Kidney glomerular epithelial cell (primary cell): Measurements from ENCODE around the gene GFAP.
"Not testable (repeated sequence)": the region's sequence is repeated elsewhere in the genome, so short reads cannot be mapped to it uniquely, and the experiment has no call there.

ENCODE experiments used
- DNase-seq: peaks from one replicate; lab custom pipeline; 2025; lab: John Stamatoyannopoulos, UW

Gene GFAP

DNA sequence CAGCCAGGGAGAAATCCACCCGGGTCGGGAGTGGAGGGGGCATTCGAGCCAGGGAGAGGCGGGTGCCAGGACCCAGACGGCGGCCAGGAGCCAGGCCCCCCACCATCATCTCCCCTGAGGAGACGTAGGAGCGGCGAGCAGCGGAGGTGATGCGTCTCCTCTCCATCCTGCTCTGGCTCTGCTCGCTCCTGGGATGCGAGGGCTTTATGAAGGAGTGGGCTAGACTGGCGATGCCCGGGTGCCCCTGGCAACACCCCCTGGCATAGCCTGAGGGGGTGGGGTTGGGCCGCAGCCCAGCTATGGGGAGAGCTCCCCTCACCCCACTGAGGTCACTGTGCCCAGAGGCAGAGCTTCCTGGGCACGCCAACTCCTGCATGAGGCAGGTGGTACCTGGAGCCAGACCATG lies at the start of gene GFAP:
Gene GFAP, minus strand, starts transcription at position 180 of the 406 bp plus-strand sequence. Its CDS starts 14 bp downstream, at position 166.
- no peak for DNase-seq

DNA sequence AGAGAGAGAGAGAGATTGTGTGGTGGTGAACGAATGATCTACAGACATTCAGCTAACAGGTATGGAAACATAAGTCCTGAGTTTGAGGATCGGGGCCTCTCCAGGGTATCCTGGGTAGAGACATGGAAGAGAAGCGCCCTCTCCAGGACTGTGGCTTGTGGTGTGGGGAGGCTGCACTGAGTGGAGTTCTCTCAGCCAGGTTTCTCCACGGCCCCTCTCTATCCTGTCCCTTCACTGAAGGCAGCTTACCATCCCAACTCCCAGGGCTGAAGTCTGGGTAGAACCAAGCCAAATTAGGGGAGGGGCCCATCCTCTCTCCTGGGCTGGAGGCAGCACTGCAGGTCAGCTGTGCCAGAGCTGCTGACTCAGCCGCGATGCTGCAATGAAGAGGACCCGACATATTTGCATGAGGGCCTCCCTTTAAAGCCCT lies 46.6 kb upstream of the GFAP start:
- no peak for DNase-seq

DNA sequence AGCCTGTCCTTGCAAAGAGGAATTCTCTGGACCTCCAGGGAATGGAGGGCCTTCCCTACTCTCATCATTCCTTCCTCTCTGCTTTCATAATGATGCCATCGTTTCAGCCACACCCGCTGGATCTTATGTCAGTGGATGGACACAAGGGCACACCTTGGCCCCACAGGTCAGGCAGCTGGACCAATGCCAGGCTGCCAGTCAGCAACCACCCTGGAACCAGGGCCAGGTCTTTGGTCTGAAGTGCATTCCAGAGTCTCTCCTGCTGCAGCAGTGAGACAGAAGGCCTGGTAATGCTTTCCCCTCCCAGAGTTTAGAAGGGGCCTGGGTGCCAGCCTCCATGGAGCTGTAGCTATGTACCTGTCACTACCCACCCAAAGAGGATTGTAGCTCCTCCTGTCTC lies 45.4 kb upstream of the GFAP start:
- peak; percentile 21 for DNase-seq

DNA sequence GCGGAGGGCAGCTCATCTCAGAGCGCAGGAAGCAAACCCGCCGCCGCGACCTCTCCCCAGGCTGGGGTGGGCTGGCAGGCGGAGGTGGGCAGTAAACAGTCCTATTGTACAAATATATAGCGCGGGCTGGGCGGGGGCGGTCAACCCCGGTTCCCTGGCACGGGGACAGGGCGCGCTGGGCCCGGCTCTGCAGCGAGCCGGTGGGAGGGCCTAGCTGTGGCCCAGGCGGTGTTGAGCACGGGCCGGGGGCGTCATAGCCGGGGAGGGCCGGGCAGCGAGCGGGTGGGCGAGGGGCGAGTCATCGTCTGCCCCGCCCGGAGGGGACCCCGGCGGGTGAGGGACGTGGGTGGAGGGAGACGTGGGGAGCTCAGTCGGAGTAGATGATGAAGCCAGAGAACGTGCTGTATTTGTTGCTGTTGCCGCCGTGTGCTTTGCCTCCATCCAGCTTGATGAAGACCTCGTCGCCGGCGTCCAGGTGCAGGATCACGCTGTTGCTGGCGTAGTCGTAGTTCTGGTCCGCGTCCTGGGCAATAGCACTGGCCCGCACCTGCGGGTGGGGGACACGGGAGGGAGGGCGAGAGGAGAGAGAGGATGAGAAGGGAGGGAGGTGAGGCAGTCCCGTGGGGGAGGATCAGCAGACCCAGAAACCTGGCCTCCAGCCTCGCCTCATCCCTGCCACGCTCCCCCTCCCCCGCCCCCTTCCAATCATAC lies 44.7 kb upstream of the GFAP start:
- no peak for DNase-seq

DNA sequence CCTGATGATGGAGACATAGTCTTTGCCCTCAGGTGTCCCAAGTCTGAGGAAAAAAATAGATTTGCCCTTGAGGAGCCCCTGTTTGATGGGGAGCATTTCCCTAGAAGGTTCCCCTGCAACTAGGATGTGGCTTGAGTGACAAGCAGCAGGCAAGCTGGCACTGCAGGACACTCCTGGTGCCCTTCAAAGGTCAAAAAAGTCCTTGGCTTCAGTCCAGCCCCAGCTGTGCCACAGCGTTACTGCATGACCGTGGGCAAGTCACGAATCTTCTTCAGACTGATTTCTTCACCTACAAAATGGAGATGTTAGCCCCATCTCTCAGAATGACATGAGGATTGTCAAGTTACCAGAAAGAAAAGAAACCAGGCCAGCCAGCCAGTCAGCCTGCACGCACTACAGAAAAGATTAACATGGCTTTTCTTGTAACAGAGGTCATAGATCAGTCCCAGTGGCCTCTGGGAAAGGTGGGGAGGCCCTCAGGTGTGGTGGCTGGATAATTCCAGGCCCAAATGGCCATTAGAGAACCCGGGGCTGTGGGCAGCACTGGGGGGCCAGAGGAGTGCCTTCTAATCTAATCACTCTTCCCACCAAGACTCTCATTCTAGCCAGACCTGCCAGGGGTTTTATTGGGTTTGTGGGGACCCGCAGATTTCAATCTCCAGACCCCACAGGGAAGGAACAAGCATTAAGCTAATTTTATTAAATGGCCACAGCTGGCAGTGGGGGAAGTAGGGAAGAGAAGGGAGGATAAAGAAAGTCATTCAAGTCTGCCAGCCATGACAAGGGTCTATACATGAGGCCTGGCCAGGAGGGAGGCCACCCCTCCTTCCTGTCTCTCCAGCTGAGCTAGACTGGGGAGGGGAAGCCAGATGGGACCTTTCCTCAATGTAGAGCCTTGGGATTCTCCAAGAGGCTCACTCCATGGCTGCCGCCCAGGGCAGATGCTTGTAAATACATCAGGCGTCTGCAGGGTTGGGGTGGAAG lies 42.0 kb upstream of the GFAP start:
- DNase-seq, result no peak

DNA sequence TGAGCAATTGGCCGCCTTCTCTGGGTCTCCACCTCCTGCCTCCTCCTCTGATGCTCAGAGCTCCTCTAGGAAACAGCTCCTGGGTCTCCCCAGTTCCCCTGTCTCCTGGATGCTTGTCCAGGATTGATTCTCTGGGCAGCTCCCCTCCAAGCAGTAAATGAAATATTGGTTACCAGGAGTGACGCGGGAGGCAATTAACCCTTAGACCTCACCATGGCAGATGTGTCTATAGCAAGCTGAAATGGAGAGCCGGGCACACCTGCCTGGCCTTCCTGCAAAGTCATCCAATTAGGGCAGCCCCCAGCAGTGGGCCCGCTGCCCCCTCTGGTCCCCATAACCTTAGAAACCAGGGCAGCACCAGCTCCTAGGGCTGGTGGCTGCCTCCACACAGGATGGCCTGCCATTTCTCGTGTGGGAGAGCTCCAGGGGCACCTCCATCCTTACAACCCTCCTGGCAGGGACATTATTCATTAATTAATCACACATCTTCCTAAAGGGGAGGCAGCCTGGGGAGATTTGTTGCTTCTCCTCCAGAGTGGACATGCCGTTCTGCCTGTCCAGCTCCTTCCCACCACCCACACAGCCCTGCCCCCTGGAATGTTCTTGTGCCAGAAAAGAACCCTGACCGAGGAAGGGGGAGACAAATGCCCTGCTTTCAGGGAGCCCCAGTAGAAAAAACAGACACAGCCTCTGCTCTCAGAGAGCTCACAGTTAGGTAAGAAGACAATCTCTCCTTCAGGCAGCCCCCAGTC lies 40.5 kb upstream of the GFAP start:
- peak; percentile 23 for DNase-seq

DNA sequence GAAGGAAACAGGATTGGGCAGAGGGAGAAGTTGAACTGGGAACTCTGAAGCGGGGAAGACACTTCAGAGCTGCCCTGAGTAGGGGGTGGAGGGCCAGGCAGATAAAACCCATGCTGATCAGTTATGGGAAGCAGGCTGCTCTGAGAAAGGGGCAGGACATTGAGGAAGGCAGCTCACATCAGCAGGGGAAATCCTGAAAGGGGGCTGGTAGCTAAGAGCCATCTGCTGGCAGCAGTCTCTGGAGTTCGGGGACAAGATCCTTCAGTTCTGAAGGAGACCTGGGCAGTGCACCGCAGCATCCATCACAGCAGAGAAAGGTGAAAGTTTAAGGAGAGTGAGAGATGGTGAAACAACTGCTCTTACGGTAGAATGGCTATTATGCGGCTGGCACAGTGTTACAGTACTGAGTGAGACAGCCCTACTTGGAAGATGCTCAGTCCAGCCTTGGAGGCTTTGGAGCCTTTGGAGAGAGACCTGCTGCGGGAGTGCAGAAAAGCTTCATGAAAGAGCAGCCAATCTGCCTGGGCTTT lies 37.7 kb upstream of the GFAP start:
- DNase-seq, result no peak

DNA sequence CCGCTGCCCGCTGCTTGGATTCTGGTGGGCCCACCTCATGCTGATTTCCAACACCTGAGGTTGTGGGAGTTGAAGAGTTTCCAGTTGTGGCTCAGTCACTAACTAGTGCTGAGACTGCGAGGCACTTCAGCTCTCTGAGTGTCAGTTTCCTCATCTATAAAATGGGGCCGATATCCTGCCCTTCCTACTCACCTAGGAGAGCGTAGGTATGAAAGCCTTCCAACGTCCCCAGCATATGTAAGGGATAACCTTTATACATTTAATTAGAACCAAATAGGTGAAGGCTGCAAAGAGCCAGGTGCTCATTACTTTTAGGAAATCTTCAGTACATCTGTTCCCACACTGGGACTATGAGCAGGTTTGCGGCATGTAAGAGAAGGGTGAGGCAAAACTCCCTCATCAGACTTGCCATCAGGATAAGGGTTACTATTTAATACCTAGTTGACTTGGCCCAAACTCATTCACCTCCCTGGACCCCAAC lies 33.1 kb upstream of the GFAP start:
- no peak for DNase-seq

DNA sequence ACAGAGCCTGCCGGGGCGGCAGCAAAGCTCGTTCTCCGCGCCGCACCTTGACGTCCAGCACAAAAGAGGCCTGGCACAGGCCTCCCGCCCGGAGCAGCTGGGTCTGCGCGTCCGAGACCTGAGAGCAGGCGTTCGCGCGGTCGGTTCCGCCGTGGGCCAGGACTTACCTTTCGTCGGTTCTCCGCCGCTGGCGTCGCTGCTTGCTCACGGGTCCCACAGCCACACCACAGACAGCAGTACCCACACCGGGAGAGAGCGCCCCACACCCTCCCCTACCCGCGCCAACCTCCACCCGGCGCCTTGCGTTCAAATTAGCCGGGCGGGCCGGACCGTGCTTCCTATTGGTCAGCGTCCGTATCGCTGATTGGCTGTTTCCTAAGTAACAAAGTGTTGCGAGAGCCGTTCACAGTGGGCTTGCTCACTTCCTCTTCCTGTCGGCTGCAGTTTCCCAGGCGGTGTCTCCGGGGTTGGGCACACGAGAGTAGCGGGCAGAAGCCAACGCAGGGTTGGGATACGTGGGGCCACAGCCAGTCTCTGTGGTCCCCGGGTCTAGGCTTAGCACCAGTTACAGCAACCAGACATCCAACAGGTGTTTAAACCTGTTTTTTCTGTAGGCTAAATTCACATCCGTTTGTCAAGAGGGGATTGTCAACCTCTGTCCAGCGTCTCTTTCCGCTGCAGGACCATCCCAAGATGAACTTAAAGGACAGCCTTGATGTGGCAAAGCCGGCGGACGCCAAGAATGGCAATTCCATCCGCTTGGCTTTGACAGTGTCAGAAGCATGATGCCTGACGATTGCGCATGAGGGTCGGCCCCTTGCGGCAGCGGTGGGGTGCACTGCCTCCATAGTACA lies 32.4 kb upstream of the GFAP start, which contains the start of gene KIF18B:
Gene KIF18B, minus strand, starts transcription at position 313 of the 854 bp plus-strand sequence. CDS start 11,429 bp downstream, outside the sequence.
- DNase-seq, result peak; percentile 94

DNA sequence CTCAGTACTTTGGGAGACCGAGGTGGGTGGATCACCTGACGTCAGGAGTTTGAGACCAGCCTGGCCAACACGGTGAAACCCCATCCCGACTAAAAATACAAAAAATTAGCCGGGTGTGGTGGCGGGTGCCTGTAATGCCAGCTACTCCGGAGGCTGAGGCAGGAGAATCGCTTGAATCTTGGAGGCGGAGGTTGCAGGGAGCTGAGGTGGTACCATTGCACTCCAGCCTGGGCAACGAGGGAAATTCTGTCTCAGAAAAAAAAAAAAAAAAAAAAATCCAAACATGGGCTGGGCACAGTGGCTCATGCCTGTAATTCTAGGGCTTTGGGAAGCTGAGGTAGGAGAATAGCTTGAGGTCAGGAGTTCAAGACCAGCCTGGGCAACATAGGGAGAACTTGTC lies 30.4 kb upstream of the GFAP start:
- not testable (repeated sequence) for DNase-seq

DNA sequence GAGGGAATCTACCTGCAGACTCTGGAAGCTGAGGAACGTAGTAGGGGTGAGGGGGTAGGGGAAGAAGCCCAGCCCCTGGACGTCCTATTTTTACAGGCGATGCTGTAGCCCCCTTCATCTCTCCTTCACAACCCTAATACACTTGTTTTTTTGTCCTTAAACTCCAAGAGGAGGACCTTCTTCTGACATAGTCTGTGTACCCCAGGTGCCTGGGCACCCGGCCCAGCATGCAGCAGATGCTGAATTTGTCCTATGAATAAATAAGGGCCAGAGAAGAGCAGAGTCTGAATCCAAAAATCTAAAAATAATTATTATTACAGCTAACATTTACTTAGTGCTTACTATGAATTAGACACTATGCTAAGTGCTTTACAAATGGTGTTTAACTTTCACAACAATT lies 27.2 kb upstream of the GFAP start:
- DNase-seq, result no peak

DNA sequence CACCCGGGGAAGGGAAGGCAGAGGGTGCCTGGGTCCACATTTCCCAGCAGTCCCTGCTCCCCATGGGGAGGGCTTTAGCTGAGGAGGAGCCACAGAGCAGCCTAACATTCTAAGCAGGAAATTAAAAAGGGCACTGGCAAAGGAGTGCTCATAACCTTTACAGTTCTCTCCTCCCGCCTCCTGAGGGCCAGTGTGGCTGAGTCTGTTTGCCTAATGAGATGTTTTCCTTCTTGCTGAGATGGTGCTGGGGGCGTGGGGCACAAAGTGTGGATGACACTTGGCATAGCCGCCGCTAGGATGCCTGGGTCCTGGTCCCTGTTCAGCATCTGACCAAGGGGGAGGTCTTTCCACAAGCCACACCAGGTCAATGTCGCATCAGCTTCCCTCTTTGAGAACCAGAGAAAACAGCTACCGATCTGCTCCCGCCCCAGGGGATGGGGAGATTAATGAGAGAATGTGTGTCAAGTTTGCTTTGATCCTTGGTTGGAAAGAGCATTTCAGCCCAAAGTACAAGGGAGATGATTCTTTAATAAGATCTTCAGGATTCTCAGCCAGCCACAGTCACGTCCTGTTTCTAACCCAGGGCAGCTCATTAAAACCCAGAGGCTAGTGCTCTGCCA lies 26.5 kb upstream of the GFAP start:
- DNase-seq, result no peak

DNA sequence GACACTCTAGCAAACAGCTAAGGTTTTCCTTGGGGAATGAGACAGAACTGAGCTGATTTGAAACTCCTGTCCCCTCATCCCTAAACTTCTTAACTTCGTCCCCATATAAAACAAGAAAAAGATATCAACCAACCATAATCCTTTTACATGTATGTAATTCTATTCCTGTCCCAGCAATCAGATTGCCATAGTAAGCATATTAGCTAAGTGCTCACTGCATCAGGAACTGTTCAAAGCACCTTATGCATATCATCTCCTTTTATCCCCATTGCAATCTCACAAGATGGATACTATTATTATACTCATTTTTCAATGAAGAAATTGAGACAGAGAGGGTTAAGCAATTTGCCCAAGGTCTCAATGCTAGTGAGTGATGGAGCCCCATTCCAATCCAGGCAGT lies 25.5 kb upstream of the GFAP start:
- no peak for DNase-seq

DNA sequence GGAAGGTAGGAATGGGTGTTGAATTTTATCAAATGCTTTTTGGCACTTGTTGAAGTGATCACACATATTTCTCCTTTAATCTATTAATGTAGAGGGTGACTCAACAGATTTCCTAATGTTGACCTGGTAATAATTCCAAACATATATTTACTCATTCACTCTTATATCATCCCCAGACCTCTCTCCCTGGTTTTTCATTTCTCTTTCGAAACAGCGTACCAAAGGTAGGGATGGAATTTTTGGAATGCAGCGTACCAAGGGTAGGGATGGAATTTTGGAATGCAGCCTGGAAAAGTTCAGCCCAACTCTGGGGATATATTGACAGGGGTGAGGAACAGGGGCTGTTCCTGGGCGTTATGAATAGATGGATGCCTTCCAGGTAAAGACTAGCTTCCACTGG lies 25.0 kb upstream of the GFAP start:
- peak; percentile 28 for DNase-seq

DNA sequence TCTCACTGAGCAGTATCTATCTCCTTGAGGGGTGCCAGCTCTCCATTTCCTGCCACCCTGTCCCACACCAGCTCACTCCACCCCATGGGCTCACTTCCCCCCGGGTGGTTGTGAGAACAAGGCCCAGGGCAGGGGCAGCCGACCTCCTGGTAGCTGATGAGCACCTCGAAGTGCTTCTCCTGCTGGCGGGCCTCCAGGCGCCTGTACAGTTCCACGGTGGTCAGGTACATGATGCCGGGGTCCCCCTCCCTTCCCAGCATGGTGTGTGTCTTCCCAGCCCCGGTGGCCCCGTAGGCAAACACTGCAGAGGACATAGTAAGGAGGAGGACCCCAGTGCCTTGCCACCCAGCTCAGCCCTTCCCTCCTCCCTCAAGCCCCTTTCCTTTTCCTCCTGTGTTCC lies 19.8 kb upstream of the GFAP start:
- no peak for DNase-seq

DNA sequence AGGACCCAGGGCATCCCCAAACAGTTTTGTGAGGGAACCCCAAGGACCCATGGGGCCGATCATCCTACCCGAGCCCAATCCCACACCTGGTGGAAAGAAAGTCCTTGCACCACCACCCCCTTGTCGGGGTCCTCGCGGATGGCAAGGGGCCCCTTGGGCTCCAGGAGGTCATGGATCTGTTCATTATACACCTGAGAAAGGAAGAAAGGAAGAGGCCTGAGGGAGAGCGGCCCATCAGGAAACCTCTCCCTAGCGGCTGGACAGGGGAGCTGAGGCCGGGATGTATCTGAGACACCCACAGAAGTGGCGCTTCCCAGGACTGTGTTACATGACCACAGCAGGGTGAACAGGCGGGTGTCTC lies 19.4 kb upstream of the GFAP start:
- no peak for DNase-seq

DNA sequence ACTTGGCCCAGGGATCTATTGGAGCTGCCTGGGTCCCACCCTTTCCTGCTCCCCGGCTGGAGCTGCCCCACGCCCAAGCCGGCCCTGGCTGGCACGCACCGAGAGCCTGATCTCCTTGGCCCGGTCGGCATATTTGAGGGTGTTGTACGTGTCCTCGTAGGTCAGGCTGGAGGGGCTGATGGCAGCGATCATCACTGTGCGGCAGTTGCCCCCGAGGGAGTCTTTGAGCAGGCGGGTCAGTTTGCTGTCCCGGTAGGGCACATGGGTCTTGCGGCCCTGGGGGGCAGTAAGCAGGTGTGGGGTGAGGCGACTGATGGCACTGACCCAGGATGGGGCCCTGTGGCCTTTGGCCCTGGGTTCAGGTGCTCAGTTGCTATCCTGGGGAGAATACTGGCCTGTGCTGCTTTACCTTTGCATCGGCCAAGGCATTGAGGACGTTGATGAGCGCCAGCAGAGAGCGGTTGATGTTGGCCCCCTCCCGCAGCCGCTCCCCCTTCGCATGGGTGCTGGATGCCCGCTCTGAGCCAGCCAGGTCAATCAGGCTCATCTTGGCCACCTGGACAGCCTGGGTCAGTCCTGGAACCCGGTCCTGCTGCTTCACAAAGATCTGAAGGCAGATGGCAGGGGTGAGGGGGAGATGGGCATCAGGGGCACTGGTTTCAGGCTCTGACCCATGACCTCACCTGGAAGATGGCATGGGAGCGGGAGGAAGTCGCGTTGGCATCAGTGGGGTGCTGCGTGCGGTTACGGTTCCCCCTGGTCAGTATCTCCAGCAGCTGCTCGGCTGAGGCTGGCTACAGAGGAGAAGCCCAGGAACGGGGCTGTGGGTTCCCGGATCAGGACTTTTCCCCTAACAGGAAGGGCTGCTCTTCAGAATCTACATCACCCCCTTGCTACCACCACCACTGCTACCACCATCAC lies 18.8 kb upstream of the GFAP start:
- DNase-seq, result no peak

DNA sequence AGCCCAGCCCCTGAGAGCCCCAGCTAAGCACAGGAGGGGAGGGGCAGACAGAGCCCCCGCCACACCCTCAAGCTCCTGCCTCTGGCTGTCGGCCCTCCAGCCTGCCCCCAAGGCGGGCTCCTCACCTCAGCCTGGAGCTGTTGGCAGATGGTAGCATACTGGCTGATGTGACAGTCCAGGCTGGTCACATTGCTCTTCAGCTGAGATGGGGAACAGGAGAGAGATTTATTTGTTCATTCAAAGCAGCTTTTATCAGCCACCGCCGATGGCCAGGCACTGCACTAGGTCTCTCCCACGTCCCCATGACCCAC lies 17.4 kb upstream of the GFAP start:
- DNase-seq, result no peak

DNA sequence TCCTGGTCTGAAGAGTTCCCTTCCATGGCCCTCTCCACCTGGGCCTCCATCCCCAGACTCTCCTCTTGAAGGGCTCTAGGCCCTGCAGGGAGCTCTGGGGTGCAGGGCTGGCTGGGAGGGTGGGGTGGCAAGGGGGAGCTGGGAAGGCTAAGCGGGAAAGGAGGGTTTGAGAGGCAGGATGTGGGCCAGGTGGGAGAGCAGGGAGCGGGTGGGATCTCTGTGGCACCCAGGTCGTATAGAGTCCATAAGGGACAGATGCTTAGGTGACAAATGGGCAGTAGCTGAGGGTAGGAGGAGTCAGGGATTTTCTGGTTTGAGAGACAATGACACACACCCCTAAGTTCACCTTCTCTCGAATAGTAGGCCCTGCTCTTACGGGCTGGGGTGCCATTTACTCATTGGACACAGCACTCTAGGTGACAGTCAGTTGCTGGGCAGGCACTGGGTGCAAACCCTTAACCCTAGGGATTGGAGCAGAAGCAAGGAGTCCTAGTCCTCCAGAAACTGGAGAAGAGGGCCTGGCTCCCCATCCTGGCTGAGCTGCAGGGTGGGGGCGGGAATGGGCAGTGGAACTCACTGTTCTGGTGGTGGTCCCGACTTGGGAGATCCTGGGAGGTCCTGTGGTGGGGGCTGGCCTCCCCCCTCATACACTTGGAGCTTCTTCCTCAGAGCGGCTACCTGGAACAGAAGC lies 16.9 kb upstream of the GFAP start:
- no peak for DNase-seq
